ENCODE data around the gene PDCL2. TPM values are rescaled to one million over a fixed set of nuclear protein-coding genes. Genes with fewer than 3 reads are reported as not detected.
A peak's percentile ranks its signal among the peaks of the same experiment; 100 is the strongest.
"Not testable (repeated sequence)": the region's sequence is repeated elsewhere in the genome, so short reads cannot be mapped to it uniquely, and the experiment has no call there.

PDCL2 gene
- total and polyA plus RNA-seq, 2 of the 13 experiments (the other 11 are each of a cell fraction or from before 2014, with no cell fraction given) = not detected

- CTCF ChIA-PET (ENCODE audit: low intra/inter-chr PET ratio, low total read pairs); H3K4me2 ChIP-seq (ENCODE audit: low read depth, low read length); H3K27ac ChIP-seq (ENCODE audit: extremely low read length, insufficient read depth, low read length); FAIRE-seq; H3K9me3 ChIP-seq (ENCODE audit: low read length); H3K9ac ChIP-seq (ENCODE audit: insufficient read depth, low read depth, low read length); H3K27me3 ChIP-seq (ENCODE audit: control insufficient read depth in 1 of 2, insufficient read depth in 2 of 2, low read length in 2 of 2); H2AFZ ChIP-seq (ENCODE audit: low read length); H3K36me3 ChIP-seq (replicated peaks in 1 of 2; ENCODE audit: control insufficient read depth in 1 of 2, insufficient read depth in 2 of 2, low read length in 2 of 2); BruUV-seq (replicated peaks); DNase-seq (ENCODE audit: low spot score); POLR2A ChIA-PET; ATAC-seq; in situ Hi-C loops (cut with HindIII; ENCODE audit: extremely low pct_ligation_motif_present, low pct_unique_long_range_greater_than_20kb); H4K20me1 ChIP-seq (ENCODE audit: insufficient read depth, low read length); H3K4me3 ChIP-seq (replicated peaks in 1 of 3; ENCODE audit: insufficient read depth in 1 of 3, low read depth in 2 of 3, low read length in 3 of 3); H3K79me2 ChIP-seq (ENCODE audit: insufficient read depth, low read length): not testable (repeated sequence)
- WGBS (ENCODE audit: low lambda C conversion rate) = 44% methylated on average over 6 of the region's 6 CpGs
- intact Hi-C loops (cut with micrococcal nuclease; ENCODE audit: unreplicated experiment) = loop anchor here (2.0 to 10.0 kb wide), 2 partner anchors 205 to 367 kb away; partner anchors contain the start of gene SRD5A3
- peak; percentile 73 for TF ChIP-seq MAFF (IDR thresholded peaks at IDR 0.05; ENCODE audit: low read depth, low read length)
- peak; percentile 70 for TF ChIP-seq NFYB (CRISPR knock-in tag; IDR thresholded peaks at IDR 0.05)
- TF ChIP-seq NFYC (CRISPR knock-in tag; IDR thresholded peaks at IDR 0.05) = peak; percentile 63
- peak; percentile 69 to 77 for TF ChIP-seq MAFK (conservative IDR thresholded peaks at IDR 0.05 in 1 of 2, IDR thresholded peaks at IDR 0.05 in 1 of 2; ENCODE audit: low read length in 2 of 2)
- peaks cover 34% of the 10 kb centered on the region for H3K4me1 ChIP-seq (ENCODE audit: insufficient read depth, low read length)
Measured at GRCh38 chr4:55551964-55552363, 40.1 kb downstream of the PDCL2 start.

DNA sequence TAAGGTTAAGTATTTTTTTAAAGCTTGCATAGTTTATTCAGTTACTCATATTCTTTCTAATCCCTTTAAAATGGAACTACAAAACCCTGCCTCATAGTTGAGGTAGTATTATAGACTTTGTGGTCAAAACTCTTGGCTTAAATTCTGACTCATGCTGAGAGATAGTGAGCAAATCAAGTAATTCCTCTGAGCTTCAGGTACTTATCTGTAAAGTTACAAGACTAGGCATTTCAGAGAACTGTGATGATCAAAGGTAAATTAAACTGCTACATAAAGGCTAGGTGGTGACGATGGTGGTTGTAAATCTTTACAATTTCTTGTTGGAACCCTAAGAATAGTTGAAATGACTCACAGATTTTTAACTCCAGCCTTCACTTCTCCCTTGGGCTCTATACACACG lies 42.2 kb downstream of the PDCL2 start:
- H3K27ac ChIP-seq (ENCODE audit: extremely low read length, insufficient read depth, low read length) = no peak overlapping the region
- in situ Hi-C loops (cut with HindIII; ENCODE audit: extremely low pct_ligation_motif_present, low pct_unique_long_range_greater_than_20kb) (no loop called here), intact Hi-C loops (cut with micrococcal nuclease; ENCODE audit: unreplicated experiment) (loop anchor here (5.0 to 10.0 kb wide), 3 partner anchors 83 to 365 kb away; partner anchors contain the start of gene EXOC1)
- peaks cover 4% of the 10 kb centered on the region for H3K79me2 ChIP-seq (ENCODE audit: insufficient read depth, low read length)
- FAIRE-seq = no peak
- H3K4me3 ChIP-seq (replicated peaks in 1 of 3; ENCODE audit: insufficient read depth in 1 of 3, low read depth in 2 of 3, low read length in 3 of 3) = no peak overlapping the region
- H3K9ac ChIP-seq (ENCODE audit: insufficient read depth, low read depth, low read length) = no peak overlapping the region
- ChIA-PET POLR2A (no interaction called here), CTCF (ENCODE audit: low intra/inter-chr PET ratio, low total read pairs) (no interaction called here)
- H4K20me1 ChIP-seq (ENCODE audit: insufficient read depth, low read length) = no peaks in the 10 kb centered on the region
- H3K9me3 ChIP-seq (ENCODE audit: low read length) = no peaks in the 10 kb centered on the region
- H3K27me3 ChIP-seq (ENCODE audit: control insufficient read depth in 1 of 2, insufficient read depth in 2 of 2, low read length in 2 of 2) = no peaks in the 10 kb centered on the region; a peak in 2 of 5 replicates
- BruUV-seq (replicated peaks) = no TSS peak
- no peaks in the 10 kb centered on the region for H3K36me3 ChIP-seq (replicated peaks in 1 of 2; ENCODE audit: control insufficient read depth in 1 of 2, insufficient read depth in 2 of 2, low read length in 2 of 2)
- peaks cover 34% of the 10 kb centered on the region for H3K4me1 ChIP-seq (ENCODE audit: insufficient read depth, low read length)
- WGBS (ENCODE audit: low lambda C conversion rate) = 17% methylated on average over 2 of the region's 2 CpGs
- ATAC-seq = no peak
- no peak for TF ChIP-seq ZNF17 (CRISPR knock-in tag; IDR thresholded peaks at IDR 0.05)
- TF ChIP-seq SMC3 (IDR thresholded peaks at IDR 0.05; ENCODE audit: low read length) = no peak
- TF ChIP-seq ZNF749 (CRISPR knock-in tag; IDR thresholded peaks at IDR 0.05; ENCODE audit: borderline replicate concordance) = no peak
- TF ChIP-seq ELF3 (CRISPR knock-in tag; IDR thresholded peaks at IDR 0.05) = no peak
- no peak for TF ChIP-seq NFRKB (IDR thresholded peaks at IDR 0.05)
- no peak for TF ChIP-seq SRSF4 (IDR thresholded peaks at IDR 0.05; ENCODE audit: low read depth, low read length, poor library complexity, severe bottlenecking)
- no peak for TF ChIP-seq POLR2A (IDR thresholded peaks at IDR 0.05; ENCODE audit: insufficient read depth in 1 of 2, low read depth in 2 of 2, low read length in 2 of 2)
- DNase-seq (ENCODE audit: low spot score) = no peak
- no peak overlapping the region for H3K4me2 ChIP-seq (ENCODE audit: low read depth, low read length)
- no peak overlapping the region for H2AFZ ChIP-seq (ENCODE audit: low read length)
